Measurements from ENCODE around the gene AMPD2. TPM values are rescaled to one million over a fixed set of nuclear protein-coding genes. Genes with fewer than 3 reads are reported as not detected.

Gene AMPD2
- total and polyA plus RNA-seq, 4 donors: 16.7 to 57.4 (median 44.5) TPM

GRCh38 chr1:109578947-109579443 lies 40.6 kb upstream of the AMPD2 start:
- Histone ChIP-seq H3K9ac (ENCODE audit: insufficient read depth in 1 of 2, low read length in 2 of 2) (no peak overlapping the region), H3K4me3 (no peak overlapping the region), H3K9me3 (ENCODE audit: control insufficient read depth in 4 of 4, insufficient read depth in 3 of 4, low read length in 3 of 4) (no peaks in the 10 kb centered on the region), H3K4me1 (ENCODE audit: control insufficient read depth in 5 of 5, insufficient read depth in 5 of 5, low read length in 5 of 5) (peaks cover 0 to 11% (median 0%) of the 10 kb centered on the region in 5 donors), H3K36me3 (ENCODE audit: control insufficient read depth in 4 of 4, insufficient read depth in 4 of 4, low read length in 4 of 4) (peaks cover 8 to 21% (median 12%) of the 10 kb centered on the region in 4 donors), H3K27ac (ENCODE audit: low read depth in 1 of 2, low read length in 1 of 2) (no peak overlapping the region), H3K27me3 (ENCODE audit: control insufficient read depth in 3 of 3, insufficient read depth in 3 of 3, low read length in 2 of 3) (no peaks in the 10 kb centered on the region)
- ATAC-seq (ENCODE audit: insufficient read depth, low FRiP score): no peak
- TF ChIP-seq CTCF (IDR thresholded peaks at IDR 0.05; ENCODE audit: control extremely low read depth, extremely low read depth): no peak
- 78 to 84% methylated on average over 3 of the region's 3 CpGs for WGBS, 2 donors
- peak in 1 of 3 donors; percentile 6 for DNase-seq

- no peak for TF ChIP-seq CTCF (IDR thresholded peaks at IDR 0.05; ENCODE audit: control extremely low read depth, extremely low read depth)
- Histone ChIP-seq H3K27ac (ENCODE audit: low read depth in 1 of 2, low read length in 1 of 2) (no peak overlapping the region), H3K9ac (ENCODE audit: insufficient read depth in 1 of 2, low read length in 2 of 2) (no peak overlapping the region), H3K9me3 (ENCODE audit: control insufficient read depth in 4 of 4, insufficient read depth in 3 of 4, low read length in 3 of 4) (no peaks in the 10 kb centered on the region), H3K36me3 (ENCODE audit: control insufficient read depth in 4 of 4, insufficient read depth in 4 of 4, low read length in 4 of 4) (peaks cover 8 to 23% (median 14%) of the 10 kb centered on the region in 4 donors), H3K4me3 (no peak overlapping the region), H3K27me3 (ENCODE audit: control insufficient read depth in 3 of 3, insufficient read depth in 3 of 3, low read length in 2 of 3) (no peaks in the 10 kb centered on the region), H3K4me1 (ENCODE audit: control insufficient read depth in 5 of 5, insufficient read depth in 5 of 5, low read length in 5 of 5) (peaks cover 0 to 11% (median 0%) of the 10 kb centered on the region in 5 donors)
- DNase-seq (peak in 2 of 3 donors; percentile 59 to 73), ATAC-seq (ENCODE audit: insufficient read depth, low FRiP score) (no peak)
- 84 to 88% methylated on average over 1 of the region's 1 CpG for WGBS, 2 donors
Observed at GRCh38 chr1:109579491-109579890, 40.1 kb upstream of the AMPD2 start.

GRCh38 chr1:109582021-109582420 lies 37.6 kb upstream of the AMPD2 start:
- WGBS, 2 donors: 92 to 98% methylated on average over 2 of the region's 2 CpGs
- no peaks in the 10 kb centered on the region for H3K9me3 ChIP-seq (ENCODE audit: control insufficient read depth in 4 of 4, insufficient read depth in 3 of 4, low read length in 3 of 4)

More at GRCh38 chr1:109582021-109582420, 37.6 kb upstream of the AMPD2 start:
- H3K4me3 ChIP-seq: no peak overlapping the region
- no peaks in the 10 kb centered on the region for H3K27me3 ChIP-seq (ENCODE audit: control insufficient read depth in 3 of 3, insufficient read depth in 3 of 3, low read length in 2 of 3)
- H3K4me1 ChIP-seq (ENCODE audit: control insufficient read depth in 5 of 5, insufficient read depth in 5 of 5, low read length in 5 of 5): peaks cover 0 to 11% (median 0%) of the 10 kb centered on the region in 5 donors
- ATAC-seq (ENCODE audit: insufficient read depth, low FRiP score) (no peak), DNase-seq (no peak)
- H3K27ac ChIP-seq (ENCODE audit: low read depth in 1 of 2, low read length in 1 of 2): no peak overlapping the region
- no peak for TF ChIP-seq CTCF (IDR thresholded peaks at IDR 0.05; ENCODE audit: control extremely low read depth, extremely low read depth)
- H3K36me3 ChIP-seq (ENCODE audit: control insufficient read depth in 4 of 4, insufficient read depth in 4 of 4, low read length in 4 of 4): peaks cover 9 to 41% (median 31%) of the 10 kb centered on the region in 4 donors
- H3K9ac ChIP-seq (ENCODE audit: insufficient read depth in 1 of 2, low read length in 2 of 2): no peak overlapping the region
